Measurements from ENCODE around the gene PHACTR1. TPM values are rescaled to one million over a fixed set of nuclear protein-coding genes. Genes with fewer than 3 reads are reported as not detected.

PHACTR1 gene
- total and polyA plus RNA-seq, 2 donors (not counting 1 experiment from before 2014, with no cell fraction given) = 0.60 to 1.2 TPM

GRCh38 chr6:12967686-12968085, 251.1 kb downstream of the PHACTR1 start:
- no peaks in the 10 kb centered on the region for H3K9me3 ChIP-seq (ENCODE audit: control insufficient read depth, insufficient read depth, low read depth, low read length)
- H3K27me3 ChIP-seq (ENCODE audit: control insufficient read depth, insufficient read depth, low read length) = no peaks in the 10 kb centered on the region
- no peaks in the 10 kb centered on the region for H4K20me1 ChIP-seq (ENCODE audit: control insufficient read depth, extremely low read depth, insufficient read depth, low read length)
- no peak overlapping the region for H3K9ac ChIP-seq (ENCODE audit: insufficient read depth, low read length)
- H3K27ac ChIP-seq (ENCODE audit: insufficient read depth, low read length) = no peak overlapping the region
- H3K4me2 ChIP-seq (ENCODE audit: extremely low read depth, insufficient read depth, low read length) = no peak overlapping the region
- no peak for TF ChIP-seq EZH2 (IDR thresholded peaks at IDR 0.05; ENCODE audit: low read length, missing control alignments)
- no peak for TF ChIP-seq CTCF (conservative IDR thresholded peaks at IDR 0.05 in 1 of 2, IDR thresholded peaks at IDR 0.05 in 1 of 2; ENCODE audit: low read depth in 1 of 2, low read length in 2 of 2)
- peak in 1 of 2 donors; percentile 16 for DNase-seq (ENCODE audit: low read depth in 2 of 2)
- no peak overlapping the region for H3K4me3 ChIP-seq (replicated peaks in 1 of 4; ENCODE audit: control extremely low read depth in 1 of 4, insufficient read depth in 1 of 4, low read depth in 3 of 4, low read length in 4 of 4)
- H3K79me2 ChIP-seq (ENCODE audit: control insufficient read depth, insufficient read depth, low read length) = no peaks in the 10 kb centered on the region
- H2AFZ ChIP-seq (ENCODE audit: low read length) = no peak overlapping the region
- H3K4me1 ChIP-seq (ENCODE audit: control insufficient read depth, extremely low read depth, insufficient read depth, low read length) = no peaks in the 10 kb centered on the region
- no peaks in the 10 kb centered on the region for H3K36me3 ChIP-seq (ENCODE audit: control insufficient read depth, insufficient read depth, low read length)

GRCh38 chr6:12968290-12968689, 251.7 kb downstream of the PHACTR1 start:
- no peaks in the 10 kb centered on the region for H3K79me2 ChIP-seq (ENCODE audit: control insufficient read depth, insufficient read depth, low read length)
- no peaks in the 10 kb centered on the region for H3K36me3 ChIP-seq (ENCODE audit: control insufficient read depth, insufficient read depth, low read length)
- H3K4me1 ChIP-seq (ENCODE audit: control insufficient read depth, extremely low read depth, insufficient read depth, low read length) = no peaks in the 10 kb centered on the region
- no peak overlapping the region for H3K9ac ChIP-seq (ENCODE audit: insufficient read depth, low read length)
- H2AFZ ChIP-seq (ENCODE audit: low read length) = no peak overlapping the region
- no peak for DNase-seq (ENCODE audit: low read depth in 2 of 2)
- no peaks in the 10 kb centered on the region for H4K20me1 ChIP-seq (ENCODE audit: control insufficient read depth, extremely low read depth, insufficient read depth, low read length)
- no peak overlapping the region for H3K27ac ChIP-seq (ENCODE audit: insufficient read depth, low read length)
- H3K9me3 ChIP-seq (ENCODE audit: control insufficient read depth, insufficient read depth, low read depth, low read length) = no peaks in the 10 kb centered on the region
- H3K4me2 ChIP-seq (ENCODE audit: extremely low read depth, insufficient read depth, low read length) = no peak overlapping the region
- TF ChIP-seq CTCF (conservative IDR thresholded peaks at IDR 0.05 in 1 of 2, IDR thresholded peaks at IDR 0.05 in 1 of 2; ENCODE audit: low read depth in 1 of 2, low read length in 2 of 2) (no peak), EZH2 (IDR thresholded peaks at IDR 0.05; ENCODE audit: low read length, missing control alignments) (no peak)
- no peak overlapping the region for H3K4me3 ChIP-seq (replicated peaks in 1 of 4; ENCODE audit: control extremely low read depth in 1 of 4, insufficient read depth in 1 of 4, low read depth in 3 of 4, low read length in 4 of 4)
- no peaks in the 10 kb centered on the region for H3K27me3 ChIP-seq (ENCODE audit: control insufficient read depth, insufficient read depth, low read length)

GRCh38 chr6:12968839-12969558, 252.4 kb downstream of the PHACTR1 start:
- Histone ChIP-seq H3K27ac (ENCODE audit: insufficient read depth, low read length) (no peak overlapping the region), H3K4me2 (ENCODE audit: extremely low read depth, insufficient read depth, low read length) (no peak overlapping the region), H3K4me1 (ENCODE audit: control insufficient read depth, extremely low read depth, insufficient read depth, low read length) (no peaks in the 10 kb centered on the region), H3K4me3 (replicated peaks in 1 of 4; ENCODE audit: control extremely low read depth in 1 of 4, insufficient read depth in 1 of 4, low read depth in 3 of 4, low read length in 4 of 4) (no peak overlapping the region), H2AFZ (ENCODE audit: low read length) (no peak overlapping the region), H3K9me3 (ENCODE audit: control insufficient read depth, insufficient read depth, low read depth, low read length) (no peaks in the 10 kb centered on the region), H4K20me1 (ENCODE audit: control insufficient read depth, extremely low read depth, insufficient read depth, low read length) (no peaks in the 10 kb centered on the region), H3K27me3 (ENCODE audit: control insufficient read depth, insufficient read depth, low read length) (no peaks in the 10 kb centered on the region), H3K9ac (ENCODE audit: insufficient read depth, low read length) (no peak overlapping the region), H3K36me3 (ENCODE audit: control insufficient read depth, insufficient read depth, low read length) (no peaks in the 10 kb centered on the region), H3K79me2 (ENCODE audit: control insufficient read depth, insufficient read depth, low read length) (no peaks in the 10 kb centered on the region)
- TF ChIP-seq EZH2 (IDR thresholded peaks at IDR 0.05; ENCODE audit: low read length, missing control alignments) = no peak
- TF ChIP-seq CTCF (conservative IDR thresholded peaks at IDR 0.05 in 1 of 2, IDR thresholded peaks at IDR 0.05 in 1 of 2; ENCODE audit: low read depth in 1 of 2, low read length in 2 of 2) = no peak
- peak in 1 of 2 donors; percentile 9 for DNase-seq (ENCODE audit: low read depth in 2 of 2)

All from fibroblast of lung (primary cell).